Central memory CD4-positive, alpha-beta T cell (primary cell): ENCODE data around the gene GET4.
"Not testable (repeated sequence)": the region's sequence is repeated elsewhere in the genome, so short reads cannot be mapped to it uniquely, and the experiment has no call there.

Source experiments
- DNase-seq: peaks from one replicate; pipeline ENCODE4 v3.0.0; 2022

GET4 gene

GRCh38 chr7:845731-846130 lies 30.6 kb upstream of the GET4 start:
- no peak for DNase-seq

- not testable (repeated sequence) for DNase-seq
Measured at GRCh38 chr7:846958-847650, 29.2 kb upstream of the GET4 start.

GRCh38 chr7:847728-848127 lies 28.6 kb upstream of the GET4 start:
- not testable (repeated sequence) for DNase-seq

GRCh38 chr7:849145-849544 lies 27.2 kb upstream of the GET4 start:
- no peak for DNase-seq

GRCh38 chr7:849781-850180 lies 26.6 kb upstream of the GET4 start:
- no peak for DNase-seq

GRCh38 chr7:851204-851603 lies 25.1 kb upstream of the GET4 start:
- DNase-seq, result no peak

- no peak for DNase-seq
Measured at GRCh38 chr7:853366-854117, 22.8 kb upstream of the GET4 start.

- DNase-seq, result no peak
Measured at GRCh38 chr7:854118-854775, 22.1 kb upstream of the GET4 start.

GRCh38 chr7:855686-856369 lies 20.5 kb upstream of the GET4 start:
- no peak for DNase-seq

- no peak for DNase-seq
Measured at GRCh38 chr7:856444-857095, 19.8 kb upstream of the GET4 start.

GRCh38 chr7:857661-858060 lies 18.7 kb upstream of the GET4 start:
- no peak for DNase-seq

GRCh38 chr7:859359-860030 lies 16.9 kb upstream of the GET4 start:
- no peak for DNase-seq

GRCh38 chr7:860149-860548 lies 16.2 kb upstream of the GET4 start:
- DNase-seq, result no peak

GRCh38 chr7:861222-861621 lies 15.1 kb upstream of the GET4 start:
- DNase-seq, result no peak

GRCh38 chr7:862157-862556 lies 14.2 kb upstream of the GET4 start:
- DNase-seq, result no peak

GRCh38 chr7:863106-863505 lies 13.2 kb upstream of the GET4 start:
- DNase-seq, result no peak

GRCh38 chr7:865921-866320 lies 10.4 kb upstream of the GET4 start:
- DNase-seq, result no peak

- DNase-seq, result no peak
Measured at GRCh38 chr7:867001-867405, 9.4 kb upstream of the GET4 start.

GRCh38 chr7:867406-868188 lies 8.8 kb upstream of the GET4 start:
- no peak for DNase-seq

- no peak for DNase-seq
Measured at GRCh38 chr7:868189-868486, 8.2 kb upstream of the GET4 start.

- DNase-seq, result no peak
Measured at GRCh38 chr7:869348-869747, 7.0 kb upstream of the GET4 start.
